Heart right ventricle (tissue), 16 donors: ENCODE results near the gene MCF2L2. TPM values are rescaled to one million over a fixed set of nuclear protein-coding genes. Genes with fewer than 3 reads are reported as not detected.

ENCODE experiments used
- ATAC-seq, 8 donors: fragments of 200-7000 bp; cut with Tn5 transposase; one replicate each; pipeline ENCODE4 v1.9.1; 2020; ENCODE audit warnings: mild to moderate bottlenecking in 8 of 8, moderate library complexity in 8 of 8, moderate number of reproducible peaks in 1 of 8
- DNase-seq, 2 donors: peaks; one replicate each; pipeline ENCODE4 v3.0.0-alpha.2; 2020
- H3K27ac ChIP-seq, 10 donors: fragments of 200-600 bp; sonication (generic) in 2 of 10; one replicate each; pipeline versions ENCODE4 v1.5.0 to v1.8.0; 2020 to 2022; ENCODE audit warnings: mild to moderate bottlenecking in 3 of 10
- H3K27me3 ChIP-seq, 7 donors: fragments of 200-600 bp; one replicate each; pipeline ENCODE4 v1.8.0; 2021 to 2022; ENCODE audit warnings: mild to moderate bottlenecking in 2 of 7
- H3K36me3 ChIP-seq, 9 donors: fragments of 200-600 bp; sonication (generic) in 1 of 9; one replicate each; pipeline versions ENCODE4 v1.5.0 to v1.8.0; 2020 to 2022; ENCODE audit warnings: mild to moderate bottlenecking in 2 of 9
- H3K4me1 ChIP-seq, 9 donors: fragments of 200-600 bp; sonication (generic) in 1 of 9; one replicate each; pipeline versions ENCODE4 v1.5.0 to v1.8.0; 2020 to 2022; ENCODE audit warnings: mild to moderate bottlenecking in 4 of 9
- H3K4me3 ChIP-seq, 10 donors: fragments of 200-600 bp; sonication (generic) in 2 of 10; one replicate each; pipeline versions ENCODE4 v1.5.0 to v1.8.0; 2020 to 2022; ENCODE audit warnings: mild to moderate bottlenecking in 7 of 10, moderate library complexity in 2 of 10
- H3K9me3 ChIP-seq, 11 donors: fragments of 200-600 bp in 10 of 11; sonication (generic) in 2 of 11; one replicate each; pipeline versions ENCODE4 v1.5.0 to v1.8.0; 2013 to 2022; ENCODE audit warnings: mild to moderate bottlenecking in 2 of 11, control low read depth in 1 of 11, moderate library complexity in 1 of 11
- CTCF ChIP-seq, 9 donors: fragments of 200-600 bp; sonication (generic) in 2 of 9; IDR thresholded peaks; one replicate each; pipeline versions ENCODE4 v1.5.0 to v1.8.0; 2021 to 2022; ENCODE audit warnings: antibody characterized with exemption in 9 of 9, mild to moderate bottlenecking in 5 of 9, moderate library complexity in 1 of 9
- WGBS, 2 donors: extraction: QIAGEN DNeasy Blood & Tissue Kit; methylation state at CpG; one replicate each; pipeline ENCODE4 v1.1.7; 2013; ENCODE audit warnings: inconsistent platforms in 1 of 2; 5-methylcytosine and 5-hydroxymethylcytosine counted together
- intact Hi-C, 10 donors: fragments of 100-400 bp; cut with DNase I; formaldehyde crosslinking; loops; one replicate each; pipeline versions ENCODE4 v1.11.1 to v1.14.2; 2022
- polyA plus RNA-seq, 2 donors: library from polyadenylated mRNA; stranded (reverse); fragments of 200-250 nt; gene quantifications; one replicate each; pipeline ENCODE4 v1.2.3, GENCODE V29; 2013
- total RNA-seq, 10 donors: library from RNA; stranded (reverse); fragmentation: NEBNext Ultra II Directional in 3 of 10; extraction: Animal tissue kit (Norgen Biotek cat#: 25700) in 3 of 10; gene quantifications; one replicate each; pipeline versions ENCODE4 v1.2.1 to v1.2.4, GENCODE V29; 2021 to 2023
- donor health status: Arrhythmogenic right ventricular cardiomyopathy.
- donor health status: ischemic (EF 13 %, LVEDD 7.1; RV severe dilation, severe dysfunction).
- donor health status: healthy with polysubstance abuse.
- donor health status: DM: no; HTN: yes; CAD: no.
- donor health status: DM: no; HTN: no; CAD: no.
- donor health status: ischemic (EF 25% LVEDD 6.9; RV normal size, moderate dysfunction).
- donor health status: ischemic (EF 25% LVEDD 5.7; RV mildly dilated, moderate dysfunction).
- donor health status: healthy.
- donor health status: DM: yes; HTN: yes; CAD: no.
- donor health status: Ischemic cardiomyopathy.
- donor health status: ischemic (EF 35%, LVEDD 5.7; RV mildly dilated, moderate dysfunction).
- donor health status: nonischemic (EF 11% LVEDD 7.7; RV severe dilation, severe dysfunction).
- donor health status: DM: yes; HTN: yes; CAD: no.
- donor health status: PGD.
- donor health status: ischemic (EF 29% LVEDD 5.4; RV normal size, mild dysfunction).
- donor health status: nonischemic (EF 23%, LVEDD 6.1; RV moderate dilation, normal function).

The MCF2L2 gene
- total and polyA plus RNA-seq, 12 donors: 0.09 to 1.5 (median 0.40) TPM; not detected in 1

DNA sequence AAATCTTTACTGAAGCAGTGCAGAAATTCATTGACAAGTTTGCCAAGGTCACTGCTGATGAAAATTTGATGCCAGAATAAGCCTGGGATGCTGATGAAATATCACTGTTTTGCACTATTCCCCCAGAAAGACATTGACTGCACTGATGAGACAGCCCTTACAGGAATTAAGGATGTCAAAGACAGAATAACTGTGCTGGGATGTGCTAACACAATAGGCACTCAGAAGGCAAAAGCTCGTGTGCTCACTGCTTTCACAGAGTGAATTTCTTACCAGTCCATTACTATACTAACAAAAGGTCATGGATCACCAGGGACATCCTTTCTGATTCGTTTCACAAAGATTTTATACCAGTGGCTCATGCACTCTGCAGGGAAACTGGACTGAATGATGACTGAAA lies 69.4 kb downstream of the MCF2L2 start:
- no peak overlapping the region for H3K27ac ChIP-seq
- intact Hi-C loops: no loop called here
- DNase-seq (no peak), ATAC-seq (no peak)
- H3K27me3 ChIP-seq: peaks cover 0 to 3% (median 0%) of the 10 kb centered on the region in 7 donors
- peaks cover 0 to 11% (median 0%) of the 10 kb centered on the region in 11 donors for H3K9me3 ChIP-seq
- no peak overlapping the region for H3K4me3 ChIP-seq
- 50 to 62% methylated on average over 2 of the region's 2 CpGs for WGBS, 2 donors
- H3K36me3 ChIP-seq: no peaks in the 10 kb centered on the region
- TF ChIP-seq CTCF (IDR thresholded peaks at IDR 0.05): no peak
- H3K4me1 ChIP-seq: no peaks in the 10 kb centered on the region

GRCh38 chr3:183357564-183358079 lies 70.8 kb downstream of the MCF2L2 start:
- intact Hi-C loops: no loop called here
- no peak overlapping the region for H3K4me3 ChIP-seq
- H3K4me1 ChIP-seq: no peaks in the 10 kb centered on the region
- no peak for TF ChIP-seq CTCF (IDR thresholded peaks at IDR 0.05)
- H3K9me3 ChIP-seq: peaks cover 0 to 11% (median 0%) of the 10 kb centered on the region in 11 donors
- DNase-seq (no peak), ATAC-seq (no peak)
- no peaks in the 10 kb centered on the region for H3K36me3 ChIP-seq
- 86 to 88% methylated on average over 8 of the region's 8 CpGs for WGBS, 2 donors
- H3K27ac ChIP-seq: no peak overlapping the region
- no peaks in the 10 kb centered on the region for H3K27me3 ChIP-seq

DNA sequence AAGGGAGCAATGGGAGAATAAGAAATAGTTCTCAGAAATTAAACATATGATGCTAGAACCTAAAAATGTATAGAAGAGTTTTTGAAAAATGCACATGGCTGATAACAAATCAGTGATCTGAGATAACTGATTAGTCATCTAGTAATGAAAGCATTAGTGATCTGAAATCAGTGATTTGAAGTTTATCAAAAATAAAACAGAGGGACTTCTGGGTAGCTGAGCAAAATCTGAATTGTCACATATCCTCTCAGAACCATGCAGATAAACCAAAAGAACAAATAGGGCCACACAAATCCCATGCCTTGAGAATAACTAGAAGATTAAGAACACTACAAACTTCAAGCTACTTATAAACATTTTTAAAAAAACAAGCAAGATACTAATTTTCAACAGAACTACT lies 71.5 kb downstream of the MCF2L2 start:
- TF ChIP-seq CTCF (IDR thresholded peaks at IDR 0.05): no peak
- DNase-seq: no peak
- Histone ChIP-seq H3K27me3 (no peaks in the 10 kb centered on the region), H3K9me3 (peaks cover 0 to 11% (median 0%) of the 10 kb centered on the region in 11 donors), H3K4me1 (no peaks in the 10 kb centered on the region), H3K27ac (no peak overlapping the region), H3K36me3 (no peaks in the 10 kb centered on the region), H3K4me3 (no peak overlapping the region)
- intact Hi-C loops: no loop called here
- ATAC-seq: no peak

DNA sequence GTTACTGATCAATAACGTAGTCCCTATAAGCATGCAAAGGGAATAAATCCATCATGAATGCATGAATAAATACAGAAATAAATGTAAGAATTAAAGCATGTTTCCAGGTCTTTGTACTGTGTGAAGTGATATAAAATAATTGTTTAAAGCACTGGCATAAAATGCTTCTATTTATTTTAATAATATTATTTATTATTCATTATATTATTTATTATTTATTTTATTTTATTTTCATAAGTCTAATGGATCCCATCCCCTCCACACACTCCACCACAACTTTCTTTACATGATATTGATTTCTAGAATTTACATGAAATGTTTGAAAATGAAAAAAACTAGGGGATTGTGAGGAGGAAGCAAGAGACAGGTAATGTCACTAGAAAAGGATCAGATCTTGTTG lies 73.5 kb downstream of the MCF2L2 start:
- H3K27ac ChIP-seq: no peak overlapping the region
- ATAC-seq (no peak), DNase-seq (no peak)
- WGBS, 2 donors: 90 to 99% methylated on average over 1 of the region's 1 CpG
- no peaks in the 10 kb centered on the region for H3K4me1 ChIP-seq
- intact Hi-C loops: no loop called here
- H3K36me3 ChIP-seq: no peaks in the 10 kb centered on the region
- peaks cover 0 to 11% (median 0%) of the 10 kb centered on the region in 11 donors for H3K9me3 ChIP-seq
- no peaks in the 10 kb centered on the region for H3K27me3 ChIP-seq
- H3K4me3 ChIP-seq: no peak overlapping the region
- TF ChIP-seq CTCF (IDR thresholded peaks at IDR 0.05): no peak
